OCI-LY1 (cell line): Measurements from ENCODE around the gene TIMP4.

Experiments used
- H2AFZ ChIP-seq: fragments of 200-600 bp; sonication (generic), shearing (Covaris generic); 2 replicates; pipeline ENCODE4 v1.6.0; 2014; ENCODE audit warnings: antibody characterized with exemption, mild to moderate bottlenecking, low read length
- H3F3A ChIP-seq: fragments of 200-600 bp; sonication (generic), shearing (Covaris generic); 2 replicates; pipeline ENCODE4 v1.6.0; 2014; ENCODE audit warnings: mild to moderate bottlenecking, antibody characterized with exemption, low read length, moderate library complexity; ENCODE audit not compliant: insufficient read depth
- H3K27ac ChIP-seq: fragments of 200-600 bp; sonication (generic); 2 replicates; pipeline ENCODE4 v1.5.1; 2014; ENCODE audit warnings: low read length, mixed run types, mild to moderate bottlenecking, low read depth; ENCODE audit not compliant: poor library complexity, severe bottlenecking
- H3K27me3 ChIP-seq: fragments of 200-600 bp; sonication (generic); 2 replicates; pipeline ENCODE4 v1.6.0; 2014; ENCODE audit warnings: antibody characterized with exemption, mild to moderate bottlenecking, low read length, moderate library complexity; ENCODE audit not compliant: insufficient read depth
- H3K36me3 ChIP-seq: fragments of 200-600 bp; sonication (generic); 2 replicates; pipeline ENCODE4 v1.6.1; 2014; ENCODE audit warnings: mild to moderate bottlenecking, antibody characterized with exemption, low read length, moderate library complexity, mixed read lengths; ENCODE audit not compliant: insufficient read depth
- H3K4me1 ChIP-seq: fragments of 200-600 bp; sonication (generic); 2 replicates; pipeline ENCODE4 v1.5.1; 2014; ENCODE audit warnings: mild to moderate bottlenecking, low read length, moderate library complexity; ENCODE audit not compliant: insufficient read depth, severe bottlenecking
- H3K4me2 ChIP-seq: fragments of 200-600 bp; sonication (generic), shearing (Covaris generic); 2 replicates; pipeline ENCODE4 v1.6.1; 2014; ENCODE audit warnings: low read length
- H3K4me3 ChIP-seq: fragments of 200-600 bp; sonication (generic); 2 replicates; pipeline ENCODE4 v1.5.1; 2014; ENCODE audit warnings: low read length, low read depth, mild to moderate bottlenecking, mixed read lengths; ENCODE audit not compliant: poor library complexity, severe bottlenecking
- H3K79me2 ChIP-seq: fragments of 200-600 bp; shearing (Covaris generic); 2 replicates; pipeline ENCODE4 v1.6.1; 2016; ENCODE audit warnings: mixed run types, low read length, mixed read lengths; ENCODE audit not compliant: insufficient read depth
- H3K9ac ChIP-seq: fragments of 200-600 bp; sonication (generic), shearing (Covaris generic); 2 replicates; pipeline ENCODE4 v1.6.1; 2014; ENCODE audit warnings: mild to moderate bottlenecking, low read length, mixed read lengths
- H3K9me2 ChIP-seq: fragments of 200-600 bp; sonication (generic), shearing (Covaris generic); 2 replicates; pipeline ENCODE4 v1.6.1; 2014; ENCODE audit warnings: low read depth, mild to moderate bottlenecking, low read length, mixed read lengths
- H3K9me3 ChIP-seq: fragments of 200-600 bp; shearing (Covaris generic); 2 replicates; pipeline ENCODE4 v1.6.1; 2014; ENCODE audit warnings: low read length, mixed read lengths
- H4K20me1 ChIP-seq: fragments of 200-600 bp; sonication (generic), shearing (Covaris generic); 2 replicates; pipeline ENCODE4 v1.6.0; 2016; ENCODE audit warnings: mild to moderate bottlenecking, low read length; ENCODE audit not compliant: insufficient read depth
- CTCF ChIP-seq: fragments of 200-600 bp; sonication (generic), shearing (Covaris generic); IDR thresholded peaks from 2 replicates; pipeline ENCODE4 v1.5.1; 2017; ENCODE audit warnings: mild to moderate bottlenecking, antibody characterized with exemption, low read length, moderate library complexity, mixed read lengths
- EZH2 ChIP-seq: fragments of 200-600 bp; sonication (generic), shearing (Covaris generic); IDR thresholded peaks from 2 replicates; pipeline ENCODE4 v1.8.0; 2017; ENCODE audit warnings: borderline replicate concordance, mixed run types, mild to moderate bottlenecking, antibody characterized with exemption, low read length, moderate library complexity, mixed read lengths

Gene TIMP4

GRCh38 chr3:12181301-12181700 is 22.6 kb upstream of the TIMP4 start:
- Histone ChIP-seq H3F3A (no peaks in the 10 kb centered on the region), H4K20me1 (no peaks in the 10 kb centered on the region), H3K9ac (no peak overlapping the region), H2AFZ (no peak overlapping the region), H3K27me3 (0 out of 2 replicates have a peak, but pooled peaks cover 3% of the 10 kb centered on the region), H3K4me3 (no peak overlapping the region), H3K9me2 (no peaks in the 10 kb centered on the region), H3K79me2 (no peaks in the 10 kb centered on the region), H3K9me3 (no peaks in the 10 kb centered on the region), H3K4me2 (no peak overlapping the region), H3K4me1 (no peaks in the 10 kb centered on the region), H3K27ac (no peak overlapping the region), H3K36me3 (no peaks in the 10 kb centered on the region)
- no peak for TF ChIP-seq EZH2
- no peak for TF ChIP-seq CTCF

GRCh38 chr3:12180631-12181030 is 21.9 kb upstream of the TIMP4 start:
- no peak overlapping the region for H3K4me3 ChIP-seq
- TF ChIP-seq CTCF = no peak
- TF ChIP-seq EZH2 = no peak
- no peak overlapping the region for H3K9ac ChIP-seq
- 0 out of 2 replicates have a peak, but pooled peaks cover 3% of the 10 kb centered on the region for H3K27me3 ChIP-seq
- no peak overlapping the region for H3K4me2 ChIP-seq
- no peaks in the 10 kb centered on the region for H4K20me1 ChIP-seq
- H3K27ac ChIP-seq = no peak overlapping the region
- no peaks in the 10 kb centered on the region for H3K9me3 ChIP-seq
- H2AFZ ChIP-seq = no peak overlapping the region
- no peaks in the 10 kb centered on the region for H3K4me1 ChIP-seq
- H3K9me2 ChIP-seq = no peaks in the 10 kb centered on the region
- no peaks in the 10 kb centered on the region for H3F3A ChIP-seq
- no peaks in the 10 kb centered on the region for H3K79me2 ChIP-seq
- H3K36me3 ChIP-seq = no peaks in the 10 kb centered on the region

- Histone ChIP-seq H3K27ac (no peak overlapping the region), H3K4me3 (no peak overlapping the region), H3K9me2 (no peaks in the 10 kb centered on the region), H2AFZ (no peak overlapping the region), H3K9me3 (no peaks in the 10 kb centered on the region), H3K79me2 (no peaks in the 10 kb centered on the region), H3K4me1 (no peaks in the 10 kb centered on the region), H3K27me3 (0 out of 2 replicates have a peak, but pooled peaks cover 3% of the 10 kb centered on the region), H4K20me1 (no peaks in the 10 kb centered on the region), H3F3A (no peaks in the 10 kb centered on the region), H3K36me3 (no peaks in the 10 kb centered on the region), H3K4me2 (no peak overlapping the region), H3K9ac (no peak overlapping the region)
- TF ChIP-seq EZH2 (no peak), CTCF (no peak)
Measured at GRCh38 chr3:12180218-12180617, 21.5 kb upstream of the TIMP4 start.
